IPS DF 4.7 (cell line): ENCODE measurements around the gene LYPD5.

Experiments
- DNase-seq: peaks from one replicate; pipeline ENCODE4 v3.0.0-alpha.2; 2013; ENCODE audit warnings: low spot score; ENCODE audit errors: extremely low read depth

Gene LYPD5

GRCh38 chr19:43752287-43752875 is 49.9 kb downstream of the LYPD5 start:
- no peak for DNase-seq

GRCh38 chr19:43751466-43752220 is 50.6 kb downstream of the LYPD5 start:
- DNase-seq = no peak

GRCh38 chr19:43749898-43750297 is 52.3 kb downstream of the LYPD5 start:
- DNase-seq = no peak

GRCh38 chr19:43749152-43749551 is 53.1 kb downstream of the LYPD5 start:
- DNase-seq = no peak

GRCh38 chr19:43748685-43749084 is 53.6 kb downstream of the LYPD5 start:
- DNase-seq = no peak

- no peak for DNase-seq
These were observed 54.0 kb downstream of the LYPD5 start for GRCh38 chr19:43748205-43748594.

- DNase-seq = no peak
These were observed 54.6 kb downstream of the LYPD5 start for GRCh38 chr19:43747557-43748204.
